GM12872 (cell line): Measurements from ENCODE around the gene CHST1.

ENCODE experiments used
- TF ChIP-seq, protein P1 (sequence below): IDR thresholded peaks from 3 replicates; pipeline ENCODE4 v1.5.1; 2011; ENCODE audit warnings: low read depth, mild to moderate bottlenecking, low read length, moderate library complexity; ENCODE audit not compliant: insufficient read depth

CHST1 gene

DNA sequence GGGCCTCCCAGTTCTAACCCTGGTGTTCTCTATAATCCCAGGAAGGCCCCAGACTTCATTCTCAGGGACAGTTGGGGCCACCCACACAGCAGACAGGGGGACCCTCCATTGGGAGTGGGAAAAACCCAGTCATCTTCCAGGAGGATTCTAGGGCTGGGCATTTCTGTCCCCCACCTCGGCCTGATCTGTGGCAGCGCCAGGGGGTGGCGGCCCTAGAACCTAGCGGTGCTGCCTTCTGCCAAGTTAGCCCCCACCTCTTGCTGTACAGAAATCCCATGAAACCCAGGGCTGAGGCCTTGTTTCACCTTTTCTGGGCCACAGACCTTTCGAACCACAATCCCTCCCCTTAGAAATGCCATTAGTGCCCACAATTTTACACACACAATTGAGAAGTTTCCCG, 9.6 kb downstream of the CHST1 start:
- TF ChIP-seq, protein P1, sequence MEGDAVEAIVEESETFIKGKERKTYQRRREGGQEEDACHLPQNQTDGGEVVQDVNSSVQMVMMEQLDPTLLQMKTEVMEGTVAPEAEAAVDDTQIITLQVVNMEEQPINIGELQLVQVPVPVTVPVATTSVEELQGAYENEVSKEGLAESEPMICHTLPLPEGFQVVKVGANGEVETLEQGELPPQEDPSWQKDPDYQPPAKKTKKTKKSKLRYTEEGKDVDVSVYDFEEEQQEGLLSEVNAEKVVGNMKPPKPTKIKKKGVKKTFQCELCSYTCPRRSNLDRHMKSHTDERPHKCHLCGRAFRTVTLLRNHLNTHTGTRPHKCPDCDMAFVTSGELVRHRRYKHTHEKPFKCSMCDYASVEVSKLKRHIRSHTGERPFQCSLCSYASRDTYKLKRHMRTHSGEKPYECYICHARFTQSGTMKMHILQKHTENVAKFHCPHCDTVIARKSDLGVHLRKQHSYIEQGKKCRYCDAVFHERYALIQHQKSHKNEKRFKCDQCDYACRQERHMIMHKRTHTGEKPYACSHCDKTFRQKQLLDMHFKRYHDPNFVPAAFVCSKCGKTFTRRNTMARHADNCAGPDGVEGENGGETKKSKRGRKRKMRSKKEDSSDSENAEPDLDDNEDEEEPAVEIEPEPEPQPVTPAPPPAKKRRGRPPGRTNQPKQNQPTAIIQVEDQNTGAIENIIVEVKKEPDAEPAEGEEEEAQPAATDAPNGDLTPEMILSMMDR, result no peak

DNA sequence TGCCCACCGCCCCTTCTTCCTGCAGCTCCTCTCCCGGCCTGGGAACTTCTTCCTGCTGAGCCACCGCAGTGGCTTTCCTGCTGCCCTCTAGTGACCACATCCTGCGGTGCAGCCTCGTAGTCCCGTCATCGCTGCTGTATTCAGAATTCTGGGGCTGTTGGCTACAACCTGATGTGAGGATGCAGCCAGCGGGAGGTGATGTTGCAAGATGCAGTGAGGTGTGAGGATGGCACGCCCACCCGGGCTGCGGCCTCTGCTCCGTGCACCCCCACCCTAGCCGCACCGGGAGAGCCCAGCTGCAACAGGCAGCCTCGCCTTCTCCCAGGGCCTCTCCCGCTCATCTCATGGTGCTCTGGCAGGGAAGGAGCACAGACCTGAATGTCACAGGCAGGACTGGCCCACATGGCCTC, 10.1 kb downstream of the CHST1 start:
- TF ChIP-seq, protein P1, result peak; percentile 97

DNA sequence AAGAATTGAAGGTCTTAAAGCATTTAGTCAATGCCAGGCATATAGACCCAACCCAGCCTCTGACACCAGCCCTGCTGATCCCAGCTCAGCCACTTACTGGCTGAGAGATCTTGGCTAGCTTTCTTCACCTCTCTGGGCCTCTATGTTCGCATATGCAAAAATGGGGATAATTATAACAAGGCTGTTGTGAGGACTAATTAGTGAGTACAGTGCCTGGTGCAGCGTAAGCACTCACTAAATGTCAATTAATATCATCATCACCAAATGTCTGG, 10.5 kb downstream of the CHST1 start:
- TF ChIP-seq, protein P1, result no peak

DNA sequence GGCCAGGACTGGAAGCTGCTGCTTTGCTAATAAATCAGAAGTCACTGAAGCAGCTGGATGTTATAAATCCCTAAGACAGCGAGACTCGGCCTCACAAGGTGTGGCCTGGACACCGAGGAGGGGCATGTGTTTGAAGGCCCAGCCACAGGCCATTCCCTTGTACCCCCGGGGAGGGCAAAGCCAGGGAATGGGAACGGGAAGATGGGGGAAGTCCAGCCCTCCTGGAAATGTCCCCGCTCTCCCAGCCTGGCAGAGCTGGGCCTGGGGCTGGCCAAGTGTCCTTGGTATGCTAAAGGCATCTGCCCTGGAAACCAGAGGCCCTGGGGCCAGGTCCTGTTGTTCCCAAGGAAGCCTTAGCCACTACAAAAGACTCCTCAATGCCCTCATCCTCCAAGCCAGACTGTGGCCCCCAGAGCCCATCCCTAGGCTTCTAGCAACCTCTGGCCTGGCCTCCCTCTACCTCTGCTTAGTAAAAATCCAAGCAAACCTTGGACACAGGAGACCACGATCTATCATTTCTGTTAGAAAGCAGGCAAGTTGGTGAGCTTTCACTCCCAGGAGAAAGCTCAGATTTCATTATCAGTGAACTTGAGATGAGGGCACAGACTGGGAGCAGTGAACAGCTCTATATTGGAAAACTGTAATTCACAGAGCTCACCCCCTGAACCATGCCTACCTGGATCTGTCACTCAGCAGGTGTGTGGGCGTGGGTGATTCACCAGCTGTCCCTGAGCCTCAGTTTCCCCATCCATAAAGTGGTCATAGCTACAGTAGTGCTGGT, 11.0 kb downstream of the CHST1 start:
- TF ChIP-seq, protein P1, result no peak

DNA sequence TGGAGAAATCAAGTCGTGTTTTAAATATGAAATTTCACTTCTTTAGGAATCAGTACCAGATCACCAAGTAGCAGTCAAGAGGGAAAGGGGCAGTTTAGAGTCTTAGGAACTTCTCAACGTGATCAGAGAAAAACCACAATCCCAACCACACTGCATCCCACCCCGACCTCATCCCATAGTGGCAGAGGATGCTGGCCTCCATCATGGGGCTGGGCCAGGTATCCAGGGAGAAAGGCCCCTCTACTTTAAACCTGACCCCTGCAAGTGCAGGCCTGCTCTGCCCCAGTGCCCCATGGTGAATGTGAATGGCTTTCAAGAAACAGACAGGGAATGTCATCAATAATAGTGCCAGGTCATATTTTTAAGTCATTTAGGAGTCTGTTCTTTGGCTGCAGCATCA, 12.1 kb downstream of the CHST1 start:
- TF ChIP-seq, protein P1, result no peak

DNA sequence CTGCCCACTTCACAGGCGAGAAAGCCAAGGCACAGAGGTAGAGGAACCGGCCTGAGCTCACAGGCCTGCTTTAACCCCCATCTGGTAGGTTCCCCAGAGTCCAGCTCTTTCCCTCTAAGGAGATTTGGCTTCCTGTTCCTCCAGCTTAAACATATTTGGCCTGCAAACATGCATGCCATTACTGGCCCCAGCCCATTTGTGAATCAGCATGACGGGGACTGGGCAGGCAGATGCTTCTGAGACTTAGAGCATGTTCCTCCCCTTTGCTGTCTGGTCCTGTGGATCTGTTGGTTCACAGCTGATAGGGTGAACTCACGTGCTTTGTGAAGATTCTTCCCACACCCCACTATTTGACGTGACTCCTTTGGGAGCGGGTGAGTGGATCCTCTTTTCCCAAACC, 12.6 kb downstream of the CHST1 start:
- TF ChIP-seq, protein P1, result no peak

DNA sequence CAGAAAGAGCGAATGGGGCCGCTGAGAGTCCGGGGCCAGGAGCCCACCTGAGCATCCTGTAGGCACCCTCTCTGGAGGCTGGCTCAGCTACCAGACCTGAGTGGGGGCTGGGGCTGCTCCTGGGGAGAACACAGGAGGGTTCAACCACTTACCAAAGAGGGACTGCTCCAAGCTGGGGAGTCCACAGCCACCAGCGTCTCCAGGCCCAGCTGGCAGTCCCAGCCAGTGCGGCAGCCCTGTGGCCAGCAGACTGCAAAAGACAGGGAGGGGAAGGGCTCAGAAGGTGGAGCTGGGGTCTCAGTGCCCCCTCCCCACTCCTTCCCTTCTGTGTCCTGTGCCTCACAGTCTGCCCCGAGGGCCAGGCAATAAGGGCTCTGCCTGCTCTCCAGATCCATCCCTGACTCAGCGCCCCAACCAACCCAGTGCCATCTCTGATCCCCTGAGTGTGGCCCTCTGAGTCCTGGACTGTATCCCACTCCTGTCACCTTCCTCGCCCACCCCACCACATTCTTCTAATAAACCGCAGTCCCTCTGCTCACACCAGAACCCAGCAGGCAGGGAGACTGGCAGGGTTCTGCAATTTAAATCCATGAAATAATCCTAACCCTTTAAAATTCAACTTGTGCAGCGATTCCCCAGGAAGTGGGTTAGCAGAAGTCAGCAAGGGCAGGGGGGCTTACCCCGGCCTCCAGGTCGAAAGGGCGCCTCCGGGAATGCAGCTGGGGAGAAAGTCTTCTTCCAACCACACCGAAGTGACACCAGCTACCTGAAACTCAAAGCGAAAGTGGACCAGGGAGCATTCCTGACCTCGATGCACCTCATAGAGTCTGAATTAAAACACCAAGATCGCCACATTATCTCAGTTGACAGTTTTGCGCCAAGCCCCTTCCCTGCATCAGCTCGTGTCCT, 13.3 kb downstream of the CHST1 start:
- TF ChIP-seq, protein P1, result no peak
